Mammary epithelial cell (primary cell): ENCODE data around the gene STYXL2.

Experiments
- CTCF ChIP-seq, 2 donors: IDR thresholded peaks in 1 of 2; conservative IDR thresholded peaks in 1 of 2; 2 replicates each; pipeline ENCODE4 v1.5.1; 2011 to 2012; ENCODE audit warnings: inconsistent platforms in 2 of 2, low read length in 2 of 2, mild to moderate bottlenecking in 2 of 2, control low read depth in 1 of 2, low read depth in 1 of 2; ENCODE audit not compliant: insufficient read depth in 1 of 2; ENCODE audit errors: extremely low read depth in 1 of 2
- EZH2 ChIP-seq: IDR thresholded peaks from 2 replicates; pipeline ENCODE4 v1.6.1; 2012; ENCODE audit warnings: low read length, inconsistent platforms, borderline replicate concordance

GRCh38 chr1:167094690-167095089 lies 815 bp downstream of the STYXL2 start:
- TF ChIP-seq EZH2 (no peak), CTCF (conservative IDR thresholded peaks at IDR 0.05 in 1 of 2, IDR thresholded peaks at IDR 0.05 in 1 of 2; ENCODE audit: extremely low read depth in 1 of 2, insufficient read depth in 1 of 2, low read depth in 1 of 2, low read length in 2 of 2) (no peak)
